Subcutaneous adipose tissue (tissue), 4 donors: Measurements from ENCODE around the gene IP6K1. TPM values are rescaled to one million over a fixed set of nuclear protein-coding genes. Genes with fewer than 3 reads are reported as not detected.

ENCODE experiments used
- CTCF ChIP-seq: fragments of 450-650 bp; IDR thresholded peaks from one replicate; pipeline ENCODE4 v1.5.1; 2016; ENCODE audit warnings: low read depth, mild to moderate bottlenecking, control low read depth, antibody characterized with exemption, moderate library complexity
- total RNA-seq, 4 donors: library from RNA; depleted of rRNA; stranded (reverse); fragments of >200 nt; gene quantifications; one replicate each; pipeline ENCODE4 v1.1.0, GENCODE V29; 2016

IP6K1 gene
- total RNA-seq, 4 donors from 2014 or later: 25.1 to 36.7 (median 31.6) TPM

- TF ChIP-seq CTCF: no peak
These were observed 14.8 kb upstream of the IP6K1 start for GRCh38 chr3:49801160-49801559.

DNA sequence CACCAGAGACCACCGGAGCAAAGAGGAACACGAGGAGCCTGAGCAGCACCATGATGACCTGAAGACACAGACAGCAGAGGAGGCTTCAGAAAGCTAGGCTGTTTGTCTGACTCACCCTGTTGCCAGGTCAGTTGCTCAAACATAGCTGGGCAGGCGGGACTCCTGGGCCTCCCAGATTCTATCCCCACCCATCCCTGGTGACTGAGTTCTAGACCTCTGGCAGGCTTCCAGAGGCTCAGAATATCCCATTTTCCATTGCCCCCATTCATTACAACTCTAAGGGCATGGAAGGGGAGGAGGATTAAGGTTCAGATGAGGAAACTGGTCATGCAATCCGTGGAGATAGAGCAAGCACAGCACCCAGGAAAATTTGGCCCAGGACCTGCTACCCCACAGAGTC lies 13.4 kb upstream of the IP6K1 start, which contains the start of gene CDHR4:
CDHR4 (minus strand) TSS at position 113 of the 400 bp plus-strand sequence; CDS start at position 52, 61 bp downstream.
- TF ChIP-seq CTCF: no peak

GRCh38 chr3:49799105-49799504 lies 12.8 kb upstream of the IP6K1 start:
- no peak for TF ChIP-seq CTCF

- TF ChIP-seq CTCF: no peak
These were observed 8.9 kb upstream of the IP6K1 start for GRCh38 chr3:49794926-49795905.

GRCh38 chr3:49794431-49794830 lies 8.1 kb upstream of the IP6K1 start:
- TF ChIP-seq CTCF: no peak

DNA sequence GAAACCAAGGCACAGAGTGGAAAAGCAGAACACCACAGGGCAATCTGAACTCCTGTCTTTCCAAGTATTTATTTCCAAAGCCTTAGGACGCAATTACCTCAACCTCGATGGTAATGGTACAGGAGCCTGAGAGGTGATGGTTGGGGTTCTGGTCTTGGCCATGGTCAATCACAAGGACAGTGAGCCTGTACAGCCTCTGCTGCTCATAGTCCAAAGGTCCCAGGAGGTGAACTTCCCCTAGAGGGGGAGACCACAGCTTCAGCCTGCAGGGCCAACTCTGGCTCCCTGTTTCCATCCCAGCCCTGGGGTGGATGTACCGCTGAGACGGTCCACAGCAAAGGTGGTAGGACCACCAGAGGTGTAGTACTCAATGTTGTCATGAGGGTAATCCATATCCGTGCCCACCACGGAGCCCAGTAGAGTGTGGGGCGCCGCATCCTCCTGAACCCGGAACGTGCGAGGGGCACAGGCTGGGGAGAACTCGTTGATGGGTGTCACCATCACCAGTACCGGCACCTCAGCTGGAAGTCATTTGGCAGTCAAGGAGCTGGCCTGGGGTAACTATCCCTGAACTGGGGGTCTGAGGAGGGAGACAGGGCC lies 7.2 kb upstream of the IP6K1 start:
- no peak for TF ChIP-seq CTCF
